ENCODE measurements around the gene HOXB2. TPM values are rescaled to one million over a fixed set of nuclear protein-coding genes. Genes with fewer than 3 reads are reported as not detected.

HOXB2 gene
- total RNA-seq, 1 experiment from 2014 or later, result 0.31 TPM

- no TSS peak for BruUV-seq (replicated peaks)
- Histone ChIP-seq H4K20me1 (ENCODE audit: insufficient read depth) (no peaks in the 10 kb centered on the region), H3K27me3 (ENCODE audit: insufficient read depth, low read depth) (no peaks in the 10 kb centered on the region), H3F3A (ENCODE audit: insufficient read depth, low read depth) (peaks cover 13% of the 10 kb centered on the region; the same call in 1 of the 2 replicates), H3K4me1 (replicated peaks; ENCODE audit: insufficient read depth) (peaks cover 12% of the 10 kb centered on the region), H3K27ac (no peak overlapping the region), H3K36me3 (ENCODE audit: low read depth) (no peaks in the 10 kb centered on the region), H3K9me2 (ENCODE audit: insufficient read depth) (no peaks in the 10 kb centered on the region), H3K79me2 (ENCODE audit: low read depth) (0 out of 2 replicates have a peak, but pooled peaks cover 5% of the 10 kb centered on the region), H3K4me3 (peak overlapping the region; percentile 67; the same call in 1 of the 2 replicates), H2AFZ (no peak overlapping the region), H3K9me3 (ENCODE audit: insufficient read depth, low read depth) (no peaks in the 10 kb centered on the region), H3K4me2 (peak overlapping the region; percentile 98)
- no peak for DNase-seq
- intact Hi-C loops (cut with micrococcal nuclease; ENCODE audit: unreplicated experiment), result loop anchor here (1.0 kb wide), 1 partner anchor 27 kb away; no protein-coding TSS in a partner anchor
- CTCF ChIA-PET, result interaction anchor here (0.8 kb wide), 1 partner anchor 69 kb away, joined by 10 read pairs; no protein-coding TSS in a partner anchor
- POLR2A ChIA-PET (ENCODE audit: unreplicated experiment), result interaction anchor here (0.6 kb wide), 1 partner anchor 23 kb away, joined by 7 read pairs; no protein-coding TSS in a partner anchor
- TF ChIP-seq EZH2 (IDR thresholded peaks at IDR 0.05; ENCODE audit: low read depth) (no peak), CTCF (conservative IDR thresholded peaks at IDR 0.05) (no peak)
Measured at GRCh38 chr17:48586355-48587258, 41.7 kb upstream of the HOXB2 start.

DNA sequence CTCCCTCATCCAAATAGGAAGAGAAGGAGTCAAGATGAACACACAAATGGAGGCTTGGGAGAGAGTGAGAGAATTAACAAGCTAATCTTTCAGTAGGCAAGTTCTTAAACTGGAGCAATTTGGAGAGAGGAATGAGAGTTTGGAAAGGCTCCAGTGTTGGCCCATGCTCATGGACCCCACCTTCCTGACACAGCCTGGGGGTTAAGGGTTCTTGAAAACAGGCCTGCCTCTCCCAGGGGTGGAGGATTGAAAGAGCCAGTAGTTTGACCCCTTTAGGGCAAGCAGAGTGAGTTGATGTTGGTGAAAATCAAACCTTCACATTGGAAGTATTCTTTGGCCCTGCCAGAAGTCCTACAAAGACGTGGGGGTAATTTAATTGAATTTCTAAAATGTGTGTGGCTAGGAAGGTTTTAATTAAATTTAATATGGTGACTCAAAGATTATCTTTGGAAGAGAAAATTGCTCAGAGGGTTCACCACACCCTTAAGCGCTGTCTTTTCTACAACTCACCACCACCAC lies 39.4 kb upstream of the HOXB2 start:
- peaks cover 9% of the 10 kb centered on the region; the same call in 1 of the 2 replicates for H3F3A ChIP-seq (ENCODE audit: insufficient read depth, low read depth)
- CTCF ChIA-PET, result no interaction called here
- POLR2A ChIA-PET (ENCODE audit: unreplicated experiment), result interaction anchor here (0.5 kb wide), 1 partner anchor 75 kb away, joined by 9 read pairs; no protein-coding TSS in a partner anchor
- no peaks in the 10 kb centered on the region for H3K9me3 ChIP-seq (ENCODE audit: insufficient read depth, low read depth)
- peak overlapping the region; percentile 98 for H3K4me2 ChIP-seq
- no peaks in the 10 kb centered on the region for H3K9me2 ChIP-seq (ENCODE audit: insufficient read depth)
- no peak for DNase-seq
- H3K4me1 ChIP-seq (replicated peaks; ENCODE audit: insufficient read depth), result peaks cover 12% of the 10 kb centered on the region
- intact Hi-C loops (cut with micrococcal nuclease; ENCODE audit: unreplicated experiment), result no loop called here
- no peaks in the 10 kb centered on the region for H3K27me3 ChIP-seq (ENCODE audit: insufficient read depth, low read depth)
- peak overlapping the region; percentile 67; the same call in 1 of the 2 replicates for H3K4me3 ChIP-seq
- H3K27ac ChIP-seq, result no peak overlapping the region
- H3K79me2 ChIP-seq (ENCODE audit: low read depth), result 0 out of 2 replicates have a peak, but pooled peaks cover 5% of the 10 kb centered on the region
- no peak for TF ChIP-seq EZH2 (IDR thresholded peaks at IDR 0.05; ENCODE audit: low read depth)
- no peak for TF ChIP-seq CTCF (conservative IDR thresholded peaks at IDR 0.05)
- H2AFZ ChIP-seq, result no peak overlapping the region
- no TSS peak for BruUV-seq (replicated peaks)
- no peaks in the 10 kb centered on the region for H4K20me1 ChIP-seq (ENCODE audit: insufficient read depth)
- no peaks in the 10 kb centered on the region for H3K36me3 ChIP-seq (ENCODE audit: low read depth)

DNA sequence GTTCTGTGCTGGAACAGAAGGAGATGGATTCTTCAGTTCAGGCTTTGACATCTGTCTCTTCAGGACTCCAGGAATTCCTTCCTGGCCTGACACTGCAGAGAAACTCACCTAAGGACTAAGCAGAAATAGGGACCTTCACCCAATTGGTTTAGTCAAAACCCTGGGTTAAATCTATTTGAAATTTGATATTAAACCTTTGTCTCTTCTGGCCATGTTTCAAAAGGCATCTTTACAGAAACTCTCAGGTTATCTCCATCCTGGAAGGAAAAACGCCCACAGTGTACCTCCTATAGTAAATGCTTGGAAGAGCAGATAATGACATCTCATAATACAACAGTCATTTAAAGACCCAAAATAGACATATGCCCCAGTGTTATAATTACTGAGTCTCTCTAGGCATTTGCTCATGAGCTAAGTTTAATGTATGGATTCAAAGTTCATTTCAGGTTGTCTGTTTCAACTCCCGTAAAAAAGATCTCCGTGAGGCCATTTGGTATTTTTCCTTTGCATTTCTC lies 38.9 kb upstream of the HOXB2 start:
- CTCF ChIA-PET, result no interaction called here
- peaks cover 12% of the 10 kb centered on the region for H3K4me1 ChIP-seq (replicated peaks; ENCODE audit: insufficient read depth)
- H3K27ac ChIP-seq, result no peak overlapping the region
- no peaks in the 10 kb centered on the region for H3K27me3 ChIP-seq (ENCODE audit: insufficient read depth, low read depth)
- H4K20me1 ChIP-seq (ENCODE audit: insufficient read depth), result no peaks in the 10 kb centered on the region
- TF ChIP-seq EZH2 (IDR thresholded peaks at IDR 0.05; ENCODE audit: low read depth) (no peak), CTCF (conservative IDR thresholded peaks at IDR 0.05) (no peak)
- H3K4me3 ChIP-seq, result no peak overlapping the region
- H2AFZ ChIP-seq, result no peak overlapping the region
- BruUV-seq (replicated peaks), result no TSS peak
- DNase-seq, result no peak
- no peaks in the 10 kb centered on the region for H3K36me3 ChIP-seq (ENCODE audit: low read depth)
- POLR2A ChIA-PET (ENCODE audit: unreplicated experiment), result interaction anchor here (0.5 kb wide), 1 partner anchor 75 kb away, joined by 9 read pairs; no protein-coding TSS in a partner anchor
- intact Hi-C loops (cut with micrococcal nuclease; ENCODE audit: unreplicated experiment), result no loop called here
- H3K9me3 ChIP-seq (ENCODE audit: insufficient read depth, low read depth), result no peaks in the 10 kb centered on the region
- H3K9me2 ChIP-seq (ENCODE audit: insufficient read depth), result no peaks in the 10 kb centered on the region
- no peak overlapping the region for H3K4me2 ChIP-seq
- H3K79me2 ChIP-seq (ENCODE audit: low read depth), result 0 out of 2 replicates have a peak, but pooled peaks cover 5% of the 10 kb centered on the region
- peaks cover 9% of the 10 kb centered on the region; the same call in 1 of the 2 replicates for H3F3A ChIP-seq (ENCODE audit: insufficient read depth, low read depth)
